H1 (cell line): Measurements from ENCODE around the gene OPRD1. TPM values are rescaled to one million over a fixed set of nuclear protein-coding genes. Genes with fewer than 3 reads are reported as not detected.

Experiments
- CTCF ChIA-PET: fragments of 300-600 bp; sonication (Branson Sonifier 250); formaldehyde crosslinking; loops from one replicate; lab custom pipeline; 2021; ENCODE audit not compliant: partially characterized antibody; lab: Charles Lee
- POLR2A ChIA-PET: fragments of 300-600 bp; sonication (Branson Sonifier 250); formaldehyde crosslinking; loops from one replicate; lab custom pipeline; 2021; ENCODE audit warnings: inconsistent platforms; ENCODE audit not compliant: partially characterized antibody; lab: Charles Lee
- DNase-seq, 2 experiments: peaks; one replicate each; pipeline versions ENCODE4 v3.0.0 to v3.0.0-alpha.2; 2010 to 2022; ENCODE audit warnings: low spot score in 2 of 2, low read depth in 1 of 2, mixed read lengths in 1 of 2
- FAIRE-seq: peaks from 2 replicates; lab custom pipeline; 2011; peaks lifted over from hg19 to GRCh38; lab: Jason Lieb, UNC
- H2AFZ ChIP-seq: 2 replicates; pipeline ENCODE4 v1.8.1; 2012; ENCODE audit warnings: low read length, inconsistent platforms
- H2AK5ac ChIP-seq: 2 replicates; pipeline ENCODE4 v1.6.1; 2013; ENCODE audit warnings: low read depth, low read length
- H2BK120ac ChIP-seq: replicated peaks from 2 replicates; pipeline ENCODE3; 2013; ENCODE audit warnings: low read depth, low read length, inconsistent platforms
- H2BK12ac ChIP-seq: 2 replicates; pipeline ENCODE4 v1.6.1; 2013; ENCODE audit warnings: low read depth, low read length
- H2BK15ac ChIP-seq: 2 replicates; pipeline ENCODE4 v1.6.1; 2013; ENCODE audit warnings: low read length
- H2BK20ac ChIP-seq: 2 replicates; pipeline ENCODE4 v1.6.1; 2013; ENCODE audit warnings: low read length
- H2BK5ac ChIP-seq: 2 replicates; pipeline ENCODE4 v1.6.1; 2013; ENCODE audit warnings: low read depth, low read length
- H3K14ac ChIP-seq: 2 replicates; pipeline ENCODE4 v1.6.1; 2013; ENCODE audit warnings: inconsistent platforms; ENCODE audit not compliant: insufficient read length
- H3K18ac ChIP-seq: 2 replicates; pipeline ENCODE4 v1.6.1; 2013; ENCODE audit warnings: low read length; ENCODE audit errors: extremely low read depth
- H3K23ac ChIP-seq: 2 replicates; pipeline ENCODE4 v1.6.1; 2013; ENCODE audit warnings: inconsistent platforms; ENCODE audit not compliant: insufficient read length
- H3K23me2 ChIP-seq: 2 replicates; pipeline ENCODE4 v1.6.1; 2013; ENCODE audit warnings: low read depth, low read length
- H3K27ac ChIP-seq: 2 replicates; pipeline ENCODE4 v1.6.1; 2011; ENCODE audit warnings: low read depth, low read length, inconsistent platforms
- H3K27me3 ChIP-seq, 4 experiments: replicated peaks in 1 of 4; 1 replicate in 1 of 4; 2 replicates in 3 of 4; pipeline versions ENCODE4 v1.6.1 to v1.8.1; 2011 to 2013; ENCODE audit warnings: low read length in 3 of 4, mild to moderate bottlenecking in 3 of 4, inconsistent platforms in 2 of 4, mixed read lengths in 2 of 4, moderate library complexity in 1 of 4; ENCODE audit not compliant: control insufficient read depth in 3 of 4, insufficient read depth in 3 of 4; ENCODE audit errors: extremely low read depth in 1 of 4
- H3K36me3 ChIP-seq, 4 experiments: 2 replicates each; pipeline versions ENCODE4 v1.6.1 to v1.8.1; 2011 to 2013; ENCODE audit warnings: mild to moderate bottlenecking in 4 of 4, low read length in 3 of 4, moderate library complexity in 2 of 4, control low read depth in 1 of 4, inconsistent platforms in 1 of 4; ENCODE audit not compliant: insufficient read depth in 4 of 4, control insufficient read depth in 2 of 4
- H3K4ac ChIP-seq: replicated peaks from 2 replicates; pipeline ENCODE3; 2013; ENCODE audit warnings: low read length, low read depth, mixed read lengths, inconsistent platforms; ENCODE audit not compliant: insufficient read length
- H3K4me1 ChIP-seq, 4 experiments: replicated peaks in 1 of 4; 1 replicate in 1 of 4; 2 replicates in 3 of 4; pipeline versions ENCODE4 v1.6.1 to v1.8.1; 2011 to 2013; ENCODE audit warnings: low read length in 3 of 4, inconsistent platforms in 2 of 4, mixed read lengths in 1 of 4; ENCODE audit not compliant: insufficient read depth in 4 of 4, control insufficient read depth in 3 of 4
- H3K4me2 ChIP-seq, 2 experiments: 2 replicates each; pipeline versions ENCODE4 v1.6.1 to v1.8.1; 2011 to 2013; ENCODE audit warnings: low read depth in 2 of 2, low read length in 2 of 2, control low read depth in 1 of 2, inconsistent platforms in 1 of 2, mild to moderate bottlenecking in 1 of 2; ENCODE audit not compliant: insufficient read depth in 1 of 2
- H3K4me3 ChIP-seq, 4 experiments: fragments of 200-600, 300-600 bp in 1 of 4; sonication (generic), shearing (Covaris generic), sonication (Bioruptor Twin) in 1 of 4; 2 replicates each; pipeline versions ENCODE4 v1.5.1 to v1.8.1; 2011 to 2016; ENCODE audit warnings: low read length in 4 of 4, low read depth in 3 of 4, control low read depth in 2 of 4, inconsistent platforms in 2 of 4, mild to moderate bottlenecking in 2 of 4, mixed read lengths in 1 of 4, moderate library complexity in 1 of 4; ENCODE audit not compliant: insufficient read depth in 2 of 4; ENCODE audit errors: extremely low read depth in 1 of 4
- H3K56ac ChIP-seq: replicated peaks from 2 replicates; pipeline ENCODE3; 2013; ENCODE audit warnings: low read depth, mild to moderate bottlenecking, mixed read lengths, low read length, inconsistent platforms; ENCODE audit not compliant: insufficient read length
- H3K79me1 ChIP-seq: 2 replicates; pipeline ENCODE4 v1.6.1; 2013; ENCODE audit warnings: low read depth, low read length, control low read depth
- H3K79me2 ChIP-seq, 2 experiments: 2 replicates each; pipeline versions ENCODE4 v1.6.1 to v1.8.1; 2012 to 2013; ENCODE audit warnings: low read length in 2 of 2, mild to moderate bottlenecking in 2 of 2, inconsistent platforms in 1 of 2; ENCODE audit not compliant: insufficient read depth in 2 of 2, control insufficient read depth in 1 of 2
- H3K9ac ChIP-seq, 4 experiments: replicated peaks in 1 of 4; 1 replicate in 1 of 4; 2 replicates in 3 of 4; pipeline versions ENCODE4 v1.6.1 to v1.8.1; 2011 to 2013; ENCODE audit warnings: low read depth in 3 of 4, low read length in 3 of 4, control low read depth in 2 of 4, mild to moderate bottlenecking in 2 of 4, moderate library complexity in 2 of 4, inconsistent platforms in 1 of 4; ENCODE audit errors: extremely low read depth in 1 of 4
- H3K9me3 ChIP-seq, 2 experiments: 2 replicates each; pipeline versions ENCODE4 v1.6.1 to v1.8.1; 2012 to 2013; ENCODE audit warnings: mild to moderate bottlenecking in 2 of 2, moderate library complexity in 2 of 2, control low read depth in 1 of 2, inconsistent platforms in 1 of 2, low read depth in 1 of 2, low read length in 1 of 2, mixed read lengths in 1 of 2; ENCODE audit not compliant: insufficient read depth in 2 of 2
- H4K20me1 ChIP-seq, 2 experiments: replicated peaks in 1 of 2; 2 replicates each; pipeline versions ENCODE3 to v1.8.1; 2011 to 2013; ENCODE audit warnings: inconsistent platforms in 2 of 2, low read length in 2 of 2, mild to moderate bottlenecking in 1 of 2; ENCODE audit not compliant: insufficient read depth in 2 of 2, control insufficient read depth in 1 of 2
- H4K5ac ChIP-seq: 2 replicates; pipeline ENCODE4 v1.6.1; 2013; ENCODE audit warnings: low read length, low read depth, mixed read lengths, inconsistent platforms; ENCODE audit not compliant: insufficient read length
- H4K8ac ChIP-seq: 2 replicates; pipeline ENCODE4 v1.8.0; 2013; ENCODE audit warnings: mild to moderate bottlenecking, moderate library complexity, low read length, inconsistent platforms; ENCODE audit not compliant: insufficient read depth; ENCODE audit errors: extremely low read depth
- H4K91ac ChIP-seq: replicated peaks from 2 replicates; pipeline ENCODE3; 2013; ENCODE audit warnings: low read length, mixed read lengths, inconsistent platforms; ENCODE audit not compliant: insufficient read length
- EZH2 ChIP-seq: fragments of 200-600 bp; sonication (generic); IDR thresholded peaks from 2 replicates; pipeline ENCODE4 v1.7.1; 2012; ENCODE audit warnings: low read depth, mild to moderate bottlenecking, moderate library complexity, low read length, inconsistent platforms; ENCODE audit not compliant: severe bottlenecking
- FOSL1 ChIP-seq: IDR thresholded peaks from 2 replicates; pipeline ENCODE4 v1.6.1; 2011; ENCODE audit warnings: mild to moderate bottlenecking, low read depth, low read length, moderate library complexity; ENCODE audit not compliant: insufficient read depth
- SP1 ChIP-seq: IDR thresholded peaks from 2 replicates; pipeline ENCODE4 v1.6.1; 2011; ENCODE audit warnings: low read depth, low read length
- SP2 ChIP-seq: IDR thresholded peaks from 2 replicates; pipeline ENCODE4 v1.6.1; 2012; ENCODE audit warnings: mild to moderate bottlenecking, low read length, inconsistent platforms
- WGBS, 2 experiments: shearing (Covaris generic) in 1 of 2; methylation state at CpG; one replicate each; pipeline versions ENCODE4 v1.1.6 to v1.1.7; 2013 to 2015; ENCODE audit warnings: low lambda C conversion rate in 2 of 2, mixed read lengths in 2 of 2, inconsistent platforms in 1 of 2, low coverage in 1 of 2, missing lambda C conversion rate in 1 of 2; ENCODE audit not compliant: insufficient replicate concordance in 2 of 2, insufficient coverage in 1 of 2, insufficient read length in 1 of 2; ENCODE audit errors: extremely low coverage in 1 of 2, missing lambda C conversion rate in 1 of 2; 5-methylcytosine and 5-hydroxymethylcytosine counted together
- polyA plus RNA-seq, 7 experiments: library from polyadenylated mRNA; depleted of rRNA in 3 of 7; stranded (reverse) in 5 of 7; unstranded in 2 of 7; fragments of >200 nt in 5 of 7; fragments of 200-250 nt in 2 of 7; gene quantifications; 1 replicate in 5 of 7; 2 replicates in 1 of 7; 4 replicates in 1 of 7; pipeline versions ENCODE4 v1.2.1 to v1.2.3, GENCODE V29; 2011 to 2013; ENCODE audit warnings: missing spikeins in 2 of 7, mixed read lengths in 2 of 7
- total RNA-seq: library from RNA; stranded (reverse); fragmentation: NEBNext Ultra II Directional; extraction: Animal tissue kit (Norgen Biotek cat#: 25700); gene quantifications from 2 replicates; pipeline ENCODE4 v1.2.1, GENCODE V29; 2021
- TF ChIP-seq, protein P1 (sequence below), 3 experiments: IDR thresholded peaks; 1 replicate in 2 of 3; 2 replicates in 1 of 3; pipeline versions ENCODE4 v1.5.1 to v1.6.1; 2011; ENCODE audit warnings: low read length in 3 of 3, mild to moderate bottlenecking in 3 of 3, inconsistent platforms in 2 of 3, low read depth in 1 of 3, moderate library complexity in 1 of 3; ENCODE audit not compliant: insufficient read depth in 1 of 3; ENCODE audit errors: control extremely low read depth in 1 of 3
- TF ChIP-seq, protein P2 (sequence below): IDR thresholded peaks from 2 replicates; pipeline ENCODE4 v1.6.1; 2011; ENCODE audit warnings: low read depth, mild to moderate bottlenecking, low read length; ENCODE audit not compliant: insufficient read depth

OPRD1 gene
- total and polyA plus RNA-seq, 2 of the 8 experiments (the other 6 are each of a cell fraction or from before 2014, with no cell fraction given) = 2.6 to 3.7 TPM

DNA sequence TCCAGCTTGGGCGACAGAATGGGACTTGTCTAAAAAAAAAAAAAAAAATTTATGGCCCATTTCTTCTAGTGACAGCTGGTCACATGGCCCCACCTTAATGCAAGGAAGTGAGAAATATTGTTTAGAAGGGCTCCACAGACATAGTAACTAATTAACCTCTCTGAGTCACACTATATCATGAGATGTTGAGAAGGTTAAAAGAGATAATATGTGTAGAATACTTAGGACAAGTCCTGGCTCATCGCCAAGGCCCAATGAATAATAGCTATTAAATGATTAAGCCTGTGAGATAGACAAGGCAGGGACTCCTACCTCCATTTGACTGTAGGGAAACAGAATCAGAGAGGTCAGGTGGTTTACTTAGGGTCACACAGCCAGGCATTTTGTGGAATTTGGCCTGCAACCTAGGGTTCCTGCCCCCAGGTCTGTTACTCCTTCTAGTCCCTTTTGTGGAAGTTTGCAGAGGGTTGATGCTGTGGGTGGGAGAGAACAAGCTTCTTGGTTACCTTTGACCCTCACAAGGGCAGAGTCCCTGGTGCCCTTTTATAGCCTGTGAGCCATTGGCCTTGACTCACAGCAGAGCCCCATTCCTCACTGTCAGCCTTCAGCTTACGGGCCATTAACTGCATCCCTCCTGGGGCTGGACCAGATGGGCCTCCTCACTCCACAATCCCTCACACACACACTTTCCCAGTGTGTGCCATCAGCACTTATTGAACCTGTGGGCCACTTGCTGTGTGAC is 48.5 kb downstream of the OPRD1 start:
- no peak overlapping the region for H2AFZ ChIP-seq
- no peak overlapping the region; a peak in 2 of 7 replicates for H3K9ac ChIP-seq
- no peaks in the 10 kb centered on the region for H3K23me2 ChIP-seq
- H3K4me3 ChIP-seq = no peak overlapping the region
- H4K20me1 ChIP-seq = no peaks in the 10 kb centered on the region
- H3K9me3 ChIP-seq = no peaks in the 10 kb centered on the region
- no peaks in the 10 kb centered on the region for H3K79me2 ChIP-seq
- no peak overlapping the region for H4K5ac ChIP-seq
- H3K56ac ChIP-seq = no peak overlapping the region
- WGBS, 2 experiments = 98% methylated on average over 3 of the region's 3 CpGs; no CpG with 5 or more reads in 1 of the 2 experiments
- CTCF ChIA-PET = interaction anchor here (0.7 to 7.9 kb wide), 13 partner anchors 9 to 342 kb away, joined by 3 to 56 read pairs (median 3); no protein-coding TSS in a partner anchor
- H3K27ac ChIP-seq = no peak overlapping the region
- DNase-seq (no peak), FAIRE-seq (no peak)
- no peak overlapping the region for H2BK15ac ChIP-seq
- no peak overlapping the region for H4K8ac ChIP-seq
- H3K27me3 ChIP-seq = no peaks in the 10 kb centered on the region
- H3K23ac ChIP-seq = no peak overlapping the region
- H4K91ac ChIP-seq = no peak overlapping the region
- no peak overlapping the region for H2BK20ac ChIP-seq
- H3K18ac ChIP-seq = no peak overlapping the region
- no peaks in the 10 kb centered on the region for H3K79me1 ChIP-seq
- no peak overlapping the region for H2BK120ac ChIP-seq
- no peak overlapping the region for H2BK12ac ChIP-seq
- no peak overlapping the region for H3K4ac ChIP-seq
- peaks cover 0 to 1% (median 0%) of the 10 kb centered on the region in 4 experiments; a peak in 1 of 7 replicates for H3K4me1 ChIP-seq
- POLR2A ChIA-PET = no interaction called here
- H2AK5ac ChIP-seq = no peak overlapping the region
- H3K14ac ChIP-seq = no peak overlapping the region
- H3K36me3 ChIP-seq = no peaks in the 10 kb centered on the region
- no peak overlapping the region for H3K4me2 ChIP-seq
- H2BK5ac ChIP-seq = no peak overlapping the region
- TF ChIP-seq FOSL1 (no peak), SP1 (no peak), EZH2 (no peak), SP2 (no peak)
- TF ChIP-seq, protein P1, sequence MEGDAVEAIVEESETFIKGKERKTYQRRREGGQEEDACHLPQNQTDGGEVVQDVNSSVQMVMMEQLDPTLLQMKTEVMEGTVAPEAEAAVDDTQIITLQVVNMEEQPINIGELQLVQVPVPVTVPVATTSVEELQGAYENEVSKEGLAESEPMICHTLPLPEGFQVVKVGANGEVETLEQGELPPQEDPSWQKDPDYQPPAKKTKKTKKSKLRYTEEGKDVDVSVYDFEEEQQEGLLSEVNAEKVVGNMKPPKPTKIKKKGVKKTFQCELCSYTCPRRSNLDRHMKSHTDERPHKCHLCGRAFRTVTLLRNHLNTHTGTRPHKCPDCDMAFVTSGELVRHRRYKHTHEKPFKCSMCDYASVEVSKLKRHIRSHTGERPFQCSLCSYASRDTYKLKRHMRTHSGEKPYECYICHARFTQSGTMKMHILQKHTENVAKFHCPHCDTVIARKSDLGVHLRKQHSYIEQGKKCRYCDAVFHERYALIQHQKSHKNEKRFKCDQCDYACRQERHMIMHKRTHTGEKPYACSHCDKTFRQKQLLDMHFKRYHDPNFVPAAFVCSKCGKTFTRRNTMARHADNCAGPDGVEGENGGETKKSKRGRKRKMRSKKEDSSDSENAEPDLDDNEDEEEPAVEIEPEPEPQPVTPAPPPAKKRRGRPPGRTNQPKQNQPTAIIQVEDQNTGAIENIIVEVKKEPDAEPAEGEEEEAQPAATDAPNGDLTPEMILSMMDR (IDR thresholded peaks at IDR 0.05; ENCODE audit: control extremely low read depth in 1 of 3, insufficient read depth in 1 of 3, low read depth in 1 of 3, low read length in 3 of 3) = no peak
- TF ChIP-seq, protein P2, sequence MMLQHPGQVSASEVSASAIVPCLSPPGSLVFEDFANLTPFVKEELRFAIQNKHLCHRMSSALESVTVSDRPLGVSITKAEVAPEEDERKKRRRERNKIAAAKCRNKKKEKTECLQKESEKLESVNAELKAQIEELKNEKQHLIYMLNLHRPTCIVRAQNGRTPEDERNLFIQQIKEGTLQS = no peak
